Stimulated activated CD4-positive, alpha-beta T cell treated with anti-CD3 and anti-CD28 coated beads, TNF-alpha, amount 100 ng/mL, for 48 hours (primary cell): ENCODE data around the gene PACSIN2.

Source experiments
- DNase-seq, 3 donors: peaks; one replicate each; pipeline ENCODE4 v3.0.0-alpha.2; 2020; ENCODE audit warnings: low read depth in 3 of 3

PACSIN2 gene

DNA sequence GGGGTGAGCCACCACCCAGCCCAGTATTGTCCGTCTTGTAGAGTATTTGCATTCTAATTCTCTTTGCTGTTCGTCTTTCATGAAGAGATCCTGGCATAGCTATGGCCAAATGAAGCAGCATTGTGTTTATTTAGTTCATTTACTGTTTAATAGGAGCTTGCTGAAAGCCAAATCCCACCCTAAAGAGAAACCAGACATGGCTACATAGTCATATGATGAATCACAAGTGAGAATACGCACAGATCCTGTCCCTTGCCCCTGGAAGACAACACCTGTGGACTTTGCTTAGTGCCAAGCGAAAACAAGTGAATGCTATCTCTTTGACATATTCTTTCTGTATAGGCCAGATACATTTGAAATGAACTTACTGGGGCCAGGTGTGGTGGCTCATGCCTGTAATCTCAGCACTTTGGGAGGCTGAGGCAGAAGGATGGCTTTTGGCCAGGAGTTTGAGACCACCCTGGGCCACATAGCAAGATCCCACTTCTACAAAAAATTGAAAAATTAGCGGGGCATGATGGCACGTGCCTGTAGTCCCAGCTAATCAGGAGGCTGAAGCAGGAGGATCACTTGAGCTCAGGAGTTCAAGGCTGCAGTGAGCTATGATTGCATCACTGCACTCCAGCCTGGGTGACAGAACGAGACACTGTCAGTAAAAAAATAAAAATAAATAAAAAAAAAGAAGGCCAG lies 152.8 kb downstream of the PACSIN2 start:
- DNase-seq = no peak

- no peak for DNase-seq
Observed at GRCh38 chr22:42860968-42861367, 154.0 kb downstream of the PACSIN2 start.

GRCh38 chr22:42857845-42858481 lies 157.0 kb downstream of the PACSIN2 start:
- DNase-seq = no peak

DNA sequence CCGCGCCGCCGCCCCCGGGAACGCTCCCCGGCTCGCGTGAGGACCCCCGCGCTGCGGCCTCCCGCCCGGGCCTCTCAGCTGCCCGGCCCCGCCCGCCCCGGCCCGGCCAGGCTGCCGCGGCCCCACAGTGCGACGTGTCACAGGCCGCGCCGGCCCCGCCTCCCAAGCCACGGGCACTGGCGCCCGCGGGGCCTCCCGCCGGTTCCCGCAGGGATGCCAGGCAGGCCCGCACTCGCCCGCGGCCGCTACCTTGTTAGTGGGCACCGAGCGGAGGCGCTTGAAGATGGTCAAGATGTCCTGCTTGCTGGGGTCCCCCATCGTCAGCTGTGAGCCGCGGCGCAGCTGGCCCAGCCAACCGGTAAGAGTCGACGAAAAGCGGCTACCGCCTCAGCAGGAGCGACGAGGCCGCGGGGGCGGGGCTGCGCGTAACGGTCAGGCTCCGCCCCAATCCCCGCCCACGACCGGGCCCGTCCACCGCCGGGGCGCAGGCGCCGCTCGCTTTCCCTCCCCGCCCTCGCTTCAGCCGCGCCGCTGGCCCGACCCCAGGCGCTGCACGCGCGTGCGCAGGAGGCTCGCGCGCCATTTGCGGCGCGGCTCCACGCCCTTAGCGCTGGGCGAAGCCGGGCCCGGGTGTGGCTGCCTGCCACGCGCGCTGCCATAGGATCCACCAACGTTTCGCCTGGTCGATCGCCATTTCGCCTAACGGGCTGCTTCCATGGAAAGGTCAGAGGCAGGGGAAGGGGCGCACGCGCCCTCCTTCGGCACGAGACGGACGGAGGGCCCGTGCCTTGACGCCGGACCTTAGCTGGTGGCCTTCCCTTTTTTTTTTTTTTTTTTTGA lies 157.9 kb downstream of the PACSIN2 start, which contains the start of gene ARFGAP3:
Gene ARFGAP3 (minus strand): TSS at position 409 of the 840 bp plus-strand sequence. CDS start 91 bp downstream, at position 318.
- peak; percentile 90 to 96 (median 94) for DNase-seq

GRCh38 chr22:42856179-42856864 lies 158.6 kb downstream of the PACSIN2 start:
- DNase-seq = peak in 2 of 3 donors; percentile 18 to 27

DNA sequence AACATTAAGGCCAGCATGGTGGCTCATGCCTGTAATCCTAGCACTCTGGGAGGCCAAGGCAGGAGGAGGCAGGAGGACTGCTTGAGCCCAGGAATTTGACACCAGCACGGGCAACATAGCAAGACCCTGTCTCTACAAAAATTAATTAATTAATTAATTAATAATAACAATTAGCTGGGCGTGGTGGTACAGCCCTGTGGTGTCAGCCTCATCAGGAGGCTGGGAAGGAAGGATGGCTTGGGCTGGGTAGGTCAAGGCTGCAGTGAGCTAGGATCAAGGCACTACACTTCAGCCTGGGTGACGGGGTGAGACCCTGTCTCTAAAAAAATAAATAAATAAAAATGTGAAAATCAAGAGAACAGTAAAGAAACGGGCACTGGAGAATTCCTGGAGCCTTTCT lies 159.2 kb downstream of the PACSIN2 start:
- DNase-seq = no peak

GRCh38 chr22:42855211-42855610 lies 159.7 kb downstream of the PACSIN2 start:
- no peak for DNase-seq

DNA sequence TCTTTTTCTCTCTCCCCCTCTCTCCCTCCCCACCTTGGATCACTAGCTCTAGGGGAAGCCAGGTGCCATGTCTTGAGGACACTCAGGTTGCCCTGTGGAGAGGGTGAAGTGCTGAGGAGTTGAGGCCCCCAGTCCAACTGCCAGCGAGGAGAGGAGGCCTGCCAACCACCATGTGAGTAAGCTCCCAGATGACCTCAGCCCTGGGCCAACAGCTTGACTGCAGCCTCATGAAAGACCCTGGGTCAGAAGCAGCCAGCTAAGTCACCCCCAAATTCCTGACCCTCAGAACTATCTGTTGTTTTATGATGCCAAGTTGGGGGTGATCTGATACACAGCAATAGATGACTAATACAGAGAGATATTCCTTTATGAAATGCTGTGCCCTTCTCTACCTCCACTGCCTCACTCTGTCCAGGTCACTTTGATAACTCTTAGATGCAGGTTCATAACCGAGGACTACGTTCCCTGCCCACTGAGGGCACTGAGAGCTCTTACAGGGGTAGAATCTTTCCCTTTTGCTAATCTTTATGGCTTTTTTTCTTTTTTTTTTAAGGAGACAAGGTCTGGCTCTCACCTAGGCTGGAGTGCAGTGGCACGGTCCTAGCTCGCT lies 165.9 kb downstream of the PACSIN2 start:
- no peak for DNase-seq

- no peak for DNase-seq
Observed at GRCh38 chr22:42847110-42847509, 167.8 kb downstream of the PACSIN2 start.

DNA sequence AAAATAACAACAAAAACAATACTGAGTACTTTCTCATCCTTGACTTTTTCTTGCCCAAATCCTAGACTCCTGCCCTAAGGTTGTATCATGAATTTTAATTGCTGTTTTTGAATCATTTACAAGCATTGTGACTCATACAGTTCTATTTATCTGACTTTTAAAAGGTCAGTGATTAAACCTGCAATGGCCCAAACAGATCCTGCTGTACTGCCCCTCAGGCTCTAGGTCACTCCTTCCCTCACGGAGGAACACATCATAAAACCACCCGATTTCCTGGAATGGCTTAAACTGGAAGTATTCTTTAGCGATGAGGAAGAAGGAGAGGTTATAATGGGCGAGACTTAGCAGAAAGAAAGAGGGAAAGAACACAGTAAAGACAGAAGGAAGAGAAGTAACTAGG lies 170.2 kb downstream of the PACSIN2 start:
- no peak for DNase-seq

- DNase-seq = no peak
Observed at GRCh38 chr22:42842658-42843370, 172.1 kb downstream of the PACSIN2 start.

DNA sequence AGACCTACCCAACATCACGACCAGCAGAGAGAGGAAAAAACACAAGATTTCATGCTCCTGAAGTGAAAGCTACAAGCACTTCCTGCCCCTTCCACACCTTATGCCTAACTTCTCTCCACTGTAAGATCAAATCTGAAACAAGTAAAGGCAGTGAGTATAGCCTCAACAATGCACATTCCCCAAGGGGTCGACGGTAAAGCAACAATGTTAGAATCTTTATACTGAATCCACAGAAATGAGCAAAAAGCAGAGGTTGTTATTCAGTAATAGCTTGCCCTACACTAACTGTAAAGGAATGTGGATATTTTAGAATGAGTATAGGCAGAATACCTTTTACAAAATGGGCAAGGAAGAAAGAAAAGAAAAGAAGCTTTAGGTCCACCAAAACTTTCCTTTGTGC lies 173.5 kb downstream of the PACSIN2 start:
- DNase-seq = no peak

DNA sequence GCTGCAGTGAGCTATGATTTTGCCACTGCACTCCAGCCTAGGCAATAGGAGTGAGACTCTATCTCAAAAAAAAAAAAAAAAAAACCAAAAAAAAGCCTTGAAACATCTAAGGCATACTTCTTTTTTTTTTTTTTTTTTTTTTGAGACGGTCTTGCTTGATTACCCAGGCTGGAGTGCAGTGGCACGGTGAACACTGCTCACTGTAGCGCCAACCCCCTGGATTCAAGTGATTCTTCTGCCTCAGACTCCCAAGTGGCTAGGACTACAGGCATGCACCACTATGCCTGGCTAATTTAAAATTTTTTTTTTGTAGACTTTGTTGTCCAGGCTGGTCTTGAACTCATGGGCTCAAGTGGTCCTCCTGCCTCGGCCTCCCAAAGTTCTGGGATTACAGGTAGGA lies 177.4 kb downstream of the PACSIN2 start:
- DNase-seq = no peak

DNA sequence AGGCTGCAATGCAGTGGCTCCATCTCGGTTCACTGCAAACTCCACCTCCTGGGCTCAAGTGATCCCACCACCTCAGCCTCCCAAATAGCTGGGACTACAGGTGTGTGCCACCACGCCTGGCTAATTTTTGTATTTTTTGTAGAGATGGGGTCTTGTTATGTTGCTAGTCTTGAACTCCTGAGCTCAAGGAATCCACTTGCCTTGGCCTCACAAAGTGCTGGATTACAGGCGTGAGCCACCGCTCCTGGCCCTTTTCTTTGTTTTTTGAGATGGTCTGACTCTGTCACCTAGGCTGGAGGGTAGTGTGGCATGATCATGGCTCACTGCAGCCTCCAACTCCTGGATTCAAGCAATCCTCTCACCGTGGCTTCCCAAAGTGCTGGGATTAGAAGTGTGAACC lies 178.9 kb downstream of the PACSIN2 start:
- no peak for DNase-seq

GRCh38 chr22:42834177-42834949 lies 180.6 kb downstream of the PACSIN2 start:
- DNase-seq = no peak

GRCh38 chr22:42833104-42833503 lies 181.8 kb downstream of the PACSIN2 start:
- no peak for DNase-seq

GRCh38 chr22:42831712-42832111 lies 183.2 kb downstream of the PACSIN2 start:
- DNase-seq = no peak

DNA sequence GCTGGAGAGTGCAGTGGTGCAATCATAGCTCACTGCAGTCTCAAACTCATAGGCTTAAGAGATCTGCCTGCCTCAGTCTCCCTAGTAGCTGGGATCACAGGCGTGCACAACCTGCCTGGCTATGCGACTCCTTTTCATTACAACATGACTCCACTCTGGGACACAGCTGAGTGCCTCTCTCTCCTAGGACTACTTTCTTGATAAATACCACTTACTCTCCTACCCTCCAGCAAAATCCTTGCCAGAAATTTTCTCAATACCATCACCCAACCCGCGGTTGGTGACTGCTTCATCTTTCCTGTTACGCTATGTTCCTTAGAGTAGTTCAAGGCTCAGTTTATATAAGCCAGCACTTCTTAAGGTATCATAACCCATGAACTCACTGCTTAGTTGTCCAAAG lies 184.8 kb downstream of the PACSIN2 start:
- DNase-seq = no peak

DNA sequence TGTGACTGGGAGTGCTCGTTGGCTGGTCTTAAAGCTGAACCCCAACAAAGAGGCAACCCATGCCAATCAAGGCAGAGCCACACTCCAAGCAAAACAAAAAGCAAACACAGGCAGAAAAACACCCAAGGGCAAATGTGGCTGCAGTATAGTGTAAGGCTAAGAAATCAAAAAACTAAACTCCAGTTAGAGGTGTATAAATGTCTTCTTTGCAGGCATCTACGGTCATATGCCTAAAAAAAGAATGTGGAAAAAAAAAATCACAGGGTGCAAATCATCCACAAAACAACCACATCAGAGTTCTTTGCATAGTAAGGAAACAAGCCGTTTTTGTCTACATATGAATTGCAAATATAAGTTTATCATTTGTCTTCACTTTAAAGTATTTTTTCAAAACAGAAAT lies 185.6 kb downstream of the PACSIN2 start:
- DNase-seq = no peak

DNA sequence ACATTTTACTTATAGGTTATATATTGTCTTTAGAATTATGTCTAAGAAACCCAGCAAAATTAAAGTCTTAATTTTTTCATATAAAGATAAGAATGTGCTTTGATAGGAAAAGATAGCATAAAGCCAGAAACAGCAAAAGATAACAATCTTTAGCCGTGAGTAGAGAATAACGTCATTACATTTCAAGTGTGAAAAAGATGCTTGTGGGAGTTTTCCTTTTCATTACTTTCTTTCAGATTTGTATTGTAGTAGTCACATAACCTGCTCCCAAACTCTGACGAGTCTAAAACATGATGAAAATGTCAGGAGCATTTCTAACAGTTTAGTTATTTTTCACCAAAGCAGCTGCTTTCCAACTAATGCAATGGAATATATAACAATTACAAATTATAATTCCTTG lies 189.2 kb downstream of the PACSIN2 start:
- DNase-seq = no peak
